K562 (cell line): ENCODE results near the gene TAS2R5. TPM values are rescaled to one million over a fixed set of nuclear protein-coding genes. Genes with fewer than 3 reads are reported as not detected.

Experiments used
- ATAC-seq: fragments of 200-7000 bp; cut with Tn5 transposase; 3 replicates; pipeline ENCODE4 v1.9.1; 2020; ENCODE audit warnings: moderate library complexity
- BruUV-seq: library from RNA; stranded (reverse); fragments of 400-500 nt; replicated peaks from 2 replicates; lab custom pipeline; 2021; lab: Mats Ljungman, UMichigan
- CTCF ChIA-PET: fragments of 300-600 bp; formaldehyde crosslinking; extraction: SDS; loops from one replicate; lab custom pipeline; 2021; ENCODE audit warnings: low intra/inter-chr PET ratio; lab: Yijun Ruan, JAX
- POLR2A ChIA-PET: fragments of 300-600, 350-650 bp; sonication (Branson Sonifier 250); formaldehyde crosslinking; extraction: SDS; loops from one replicate; lab custom pipeline; 2021; ENCODE audit warnings: antibody characterized with exemption, inconsistent platforms; lab: Yijun Ruan, JAX
- DNase-seq, 4 experiments: peaks; one replicate each; pipeline versions ENCODE4 v3.0.0 to v3.0.0-alpha.2; 2011 to 2018; ENCODE audit warnings: low spot score in 3 of 4, mixed read lengths in 3 of 4; ENCODE audit errors: extremely low read depth in 1 of 4
- FAIRE-seq: peaks from 2 replicates; lab custom pipeline; 2011; peaks lifted over from hg19 to GRCh38; lab: Jason Lieb, UNC
- H2AFZ ChIP-seq: 2 replicates; pipeline ENCODE4 v1.6.0; 2011; ENCODE audit warnings: low read depth, low read length, control low read depth, inconsistent platforms
- H3K27ac ChIP-seq: fragments of 200-600 bp; 3 replicates; pipeline ENCODE4 v1.8.0; 2011; ENCODE audit warnings: low read depth, mild to moderate bottlenecking, control low read depth, inconsistent platforms, low read length, moderate library complexity, mixed read lengths; ENCODE audit errors: extremely low read depth
- H3K27me3 ChIP-seq, 2 experiments: fragments of 300-600 bp in 1 of 2; 2 replicates in 1 of 2; 3 replicates in 1 of 2; pipeline versions ENCODE4 v1.6.0 to v1.8.0; 2011; ENCODE audit warnings: inconsistent platforms in 2 of 2, low read length in 2 of 2, mild to moderate bottlenecking in 1 of 2, mixed read lengths in 1 of 2, moderate library complexity in 1 of 2; ENCODE audit not compliant: control insufficient read depth in 2 of 2, insufficient read depth in 2 of 2
- H3K36me3 ChIP-seq: fragments of 300-600 bp; 3 replicates; pipeline ENCODE4 v1.8.0; 2011; ENCODE audit warnings: mild to moderate bottlenecking, low read length, inconsistent platforms; ENCODE audit not compliant: control insufficient read depth, insufficient read depth
- H3K4me1 ChIP-seq, 2 experiments: fragments of 200-600 bp in 1 of 2; replicated peaks in 1 of 2; 2 replicates in 1 of 2; 3 replicates in 1 of 2; pipeline versions ENCODE4 v1.5.1 to v1.8.0; 2011; ENCODE audit warnings: inconsistent platforms in 2 of 2, low read length in 2 of 2, mild to moderate bottlenecking in 1 of 2, mixed read lengths in 1 of 2, moderate library complexity in 1 of 2; ENCODE audit not compliant: control insufficient read depth in 2 of 2, insufficient read depth in 2 of 2
- H3K4me2 ChIP-seq: 2 replicates; pipeline ENCODE4 v1.6.1; 2011; ENCODE audit warnings: low read length, control low read depth, inconsistent platforms, mixed read lengths; ENCODE audit not compliant: insufficient read depth
- H3K4me3 ChIP-seq: fragments of 200-600 bp; sonication (generic), shearing (Covaris generic); 2 replicates; pipeline ENCODE4 v1.5.1; 2016; ENCODE audit warnings: control low read depth, inconsistent platforms
- H3K79me2 ChIP-seq: fragments of 200-600 bp; 3 replicates; pipeline ENCODE4 v1.8.0; 2011; ENCODE audit warnings: low read length, inconsistent platforms; ENCODE audit not compliant: control insufficient read depth, insufficient read depth
- H3K9ac ChIP-seq, 2 experiments: 2 replicates each; pipeline versions ENCODE4 v1.6.0 to v1.6.1; 2011; ENCODE audit warnings: low read depth in 2 of 2, low read length in 2 of 2, control low read depth in 1 of 2, inconsistent platforms in 1 of 2, mild to moderate bottlenecking in 1 of 2, mixed read lengths in 1 of 2; ENCODE audit not compliant: insufficient read depth in 1 of 2
- H3K9me1 ChIP-seq: one replicate; pipeline ENCODE4 v1.6.0; 2011; ENCODE audit warnings: inconsistent platforms, mild to moderate bottlenecking, low read length, moderate library complexity; ENCODE audit not compliant: control insufficient read depth, insufficient read depth
- H3K9me3 ChIP-seq: replicated peaks from 2 replicates; pipeline ENCODE4 v1.5.1; 2011; ENCODE audit warnings: low read depth, low read length, inconsistent platforms; ENCODE audit not compliant: control insufficient read depth, insufficient read depth
- H4K20me1 ChIP-seq: replicated peaks from 2 replicates; pipeline ENCODE4 v1.6.1; 2011; ENCODE audit warnings: low read length, inconsistent platforms, mixed read lengths; ENCODE audit not compliant: control insufficient read depth, insufficient read depth
- ARID1B ChIP-seq: fragments of 450-650 bp; IDR thresholded peaks from 2 replicates; pipeline ENCODE4 v1.6.1; 2016; ENCODE audit warnings: antibody characterized with exemption, mild to moderate bottlenecking, inconsistent platforms
- CBX3 ChIP-seq, 2 experiments: IDR thresholded peaks; 1 replicate in 1 of 2; 2 replicates in 1 of 2; pipeline ENCODE4 v1.6.1; 2012; ENCODE audit warnings: inconsistent platforms in 2 of 2, low read length in 2 of 2, borderline replicate concordance in 1 of 2, control low read depth in 1 of 2
- EHMT2 ChIP-seq: fragments of 450-650 bp; IDR thresholded peaks from 2 replicates; pipeline ENCODE4 v1.6.1; 2018; ENCODE audit warnings: antibody characterized with exemption
- GABPB1 ChIP-seq: sonication (generic); formaldehyde crosslinking; IDR thresholded peaks from 2 replicates; pipeline ENCODE4 v1.8.0; 2022; ENCODE audit warnings: mild to moderate bottlenecking, missing genetic modification reagents
- KHSRP ChIP-seq: fragments of 450-650 bp; IDR thresholded peaks from 2 replicates; pipeline ENCODE4 v1.6.1; 2017
- KLF16 ChIP-seq: IDR thresholded peaks from 2 replicates; pipeline ENCODE4 v1.6.1; 2016; ENCODE audit warnings: antibody characterized with exemption
- MEIS2 ChIP-seq: fragments of 450-650 bp; IDR thresholded peaks from 2 replicates; pipeline ENCODE4 v1.6.1; 2014; ENCODE audit warnings: mild to moderate bottlenecking; ENCODE audit not compliant: partially characterized antibody
- NCOA2 ChIP-seq, 2 experiments: fragments of 450-650 bp; IDR thresholded peaks; 2 replicates each; pipeline ENCODE4 v1.6.1; 2018; ENCODE audit warnings: mild to moderate bottlenecking in 2 of 2, moderate library complexity in 1 of 2; ENCODE audit not compliant: partially characterized antibody in 2 of 2
- NCOR1 ChIP-seq: fragments of 450-650 bp; IDR thresholded peaks from 2 replicates; pipeline ENCODE4 v1.6.1; 2016; ENCODE audit warnings: mild to moderate bottlenecking, moderate library complexity
- NFE2L1 ChIP-seq: fragments of 450-650 bp; IDR thresholded peaks from 2 replicates; pipeline ENCODE4 v1.6.1; 2016; ENCODE audit warnings: missing genetic modification characterization, low read depth, mild to moderate bottlenecking, missing compliant biosample characterization, moderate library complexity, borderline replicate concordance
- NR4A1 ChIP-seq, 2 experiments: fragments of 250-450 bp in 1 of 2; fragments of 450-650 bp in 1 of 2; sonication (Bioruptor Pico) in 1 of 2; IDR thresholded peaks; 2 replicates each; pipeline versions ENCODE4 v1.4.0 to v1.6.1; 2016 to 2020; ENCODE audit warnings: mild to moderate bottlenecking in 2 of 2, missing compliant biosample characterization in 1 of 2, missing genetic modification characterization in 1 of 2, moderate library complexity in 1 of 2
- SMAD2 ChIP-seq: fragments of 150-350 bp; IDR thresholded peaks from 2 replicates; pipeline ENCODE4 v1.6.1; 2014; ENCODE audit warnings: low read depth, mild to moderate bottlenecking, low read length
- TRIM28 ChIP-seq: fragments of 450-650 bp; IDR thresholded peaks from 2 replicates; pipeline ENCODE4 v1.6.1; 2017
- ZBTB8A ChIP-seq: fragments of 450-650 bp; IDR thresholded peaks from 2 replicates; pipeline ENCODE4 v1.6.1; 2018; ENCODE audit warnings: mild to moderate bottlenecking, moderate library complexity; ENCODE audit not compliant: partially characterized antibody
- ZC3H4 ChIP-seq: sonication (generic); formaldehyde crosslinking; IDR thresholded peaks from 2 replicates; pipeline ENCODE4 v1.9.0; 2021; ENCODE audit warnings: missing genetic modification reagents, borderline replicate concordance
- ZNF232 ChIP-seq: sonication (generic); formaldehyde crosslinking; IDR thresholded peaks from 2 replicates; pipeline ENCODE4 v1.8.0; 2022; ENCODE audit warnings: mild to moderate bottlenecking, missing genetic modification reagents
- ZNF324 ChIP-seq: fragments of 250-450 bp; sonication (Bioruptor Pico); IDR thresholded peaks from 2 replicates; pipeline ENCODE4 v1.4.0; 2020; ENCODE audit warnings: mild to moderate bottlenecking
- WGBS: fragments of 100-300 bp; shearing (Covaris generic); methylation state at CpG from one replicate; pipeline ENCODE4 v1.1.6; 2016; ENCODE audit warnings: low coverage, mixed read lengths; ENCODE audit not compliant: insufficient coverage; ENCODE audit errors: missing lambda C conversion rate; 5-methylcytosine and 5-hydroxymethylcytosine counted together
- in situ Hi-C: fragments of 300-500 bp; cut with MboI; formaldehyde crosslinking; loops from 4 replicates; pipeline ENCODE4 v1.15.0; 2018; ENCODE audit warnings: inconsistent platforms, mixed read lengths
- intact Hi-C: fragments of 100-400 bp; cut with micrococcal nuclease; formaldehyde crosslinking; loops from 2 replicates; pipeline ENCODE4 v1.14.2; 2022
- polyA plus RNA-seq, 8 experiments: library from polyadenylated mRNA; depleted of rRNA in 4 of 8; stranded (reverse) in 5 of 8; unstranded in 3 of 8; fragments of >200 nt; fragmentation: Nextera tagmentation in 2 of 8; fragmentation: Illumina TruSeq in 1 of 8; extraction: Ambion mirVana in 2 of 8; extraction: Trizol in 1 of 8; gene quantifications; 2 replicates each; pipeline versions ENCODE4 v1.2.1 to v1.2.3, GENCODE V29; 2011 to 2014; ENCODE audit warnings: inconsistent platforms in 1 of 8, missing spikeins in 1 of 8
- total RNA-seq, 7 experiments: library from RNA; depleted of rRNA in 6 of 7; stranded (reverse); fragments of >200 nt in 6 of 7; fragmentation: Illumina TruSeq in 2 of 7; extraction: Trizol in 2 of 7; gene quantifications; 2 replicates each; pipeline versions ENCODE4 v1.2.1 to v1.2.3, GENCODE V29; 2011 to 2021; ENCODE audit warnings: low replicate concordance in 1 of 7
- TF ChIP-seq, protein P1 (sequence below), 3 experiments: IDR thresholded peaks in 2 of 3; conservative IDR thresholded peaks in 1 of 3; 2 replicates each; pipeline ENCODE4 v1.5.1; 2011 to 2012; ENCODE audit warnings: low read length in 3 of 3, mild to moderate bottlenecking in 3 of 3, control low read depth in 2 of 3, improper control_type of control experiment in 1 of 3, inconsistent platforms in 1 of 3, low read depth in 1 of 3, mixed read lengths in 1 of 3, moderate library complexity in 1 of 3; ENCODE audit not compliant: insufficient read depth in 2 of 3
- TF ChIP-seq, protein P2 (sequence below): fragments of 450-650 bp; formaldehyde crosslinking; IDR thresholded peaks from 2 replicates; pipeline ENCODE4 v1.4.0; 2020; ENCODE audit warnings: mild to moderate bottlenecking
- TF ChIP-seq, protein P3 (sequence below): fragments of 450-650 bp; formaldehyde crosslinking; IDR thresholded peaks from 2 replicates; pipeline ENCODE4 v1.4.0; 2020; ENCODE audit warnings: mild to moderate bottlenecking, moderate library complexity

Gene TAS2R5
- total and polyA plus RNA-seq, 9 of the 15 experiments (the other 6 are each of a cell fraction or from before 2014, with no cell fraction given): 0.35 to 4.5 (median 1.4) TPM

DNA sequence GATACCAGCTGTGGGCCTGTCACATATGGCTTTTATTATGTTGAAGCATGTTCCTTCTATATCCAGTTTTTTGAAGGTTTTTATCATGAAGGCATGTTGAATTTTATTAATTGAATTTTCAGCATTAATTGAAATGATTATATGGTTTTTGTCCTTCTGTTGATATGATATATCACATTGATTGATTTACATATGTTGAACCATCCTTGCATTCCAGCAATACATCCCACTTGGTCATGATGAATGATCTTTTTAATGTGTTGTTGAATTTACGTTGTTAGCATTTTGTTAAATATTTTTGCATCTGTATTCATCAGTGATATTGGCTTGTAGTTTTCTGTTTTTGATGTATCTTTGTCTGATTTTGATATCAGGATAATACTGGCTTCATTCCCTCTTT, 30.1 kb downstream of the TAS2R5 start:
- no peak overlapping the region for H3K4me3 ChIP-seq
- H3K4me2 ChIP-seq: no peak overlapping the region
- H3K27me3 ChIP-seq: no peaks in the 10 kb centered on the region
- DNase-seq (no peak), ATAC-seq (no peak), FAIRE-seq (no peak)
- ChIA-PET CTCF (no interaction called here), POLR2A (no interaction called here)
- no TSS peak for BruUV-seq
- no peak overlapping the region for H3K27ac ChIP-seq
- no peaks in the 10 kb centered on the region for H3K79me2 ChIP-seq
- no peaks in the 10 kb centered on the region for H3K9me1 ChIP-seq
- in situ Hi-C loops (no loop called here), intact Hi-C loops (no loop called here)
- WGBS: 4% methylated on average over 1 of the region's 1 CpG
- no peak overlapping the region for H2AFZ ChIP-seq
- no peaks in the 10 kb centered on the region for H3K36me3 ChIP-seq
- H3K9me3 ChIP-seq: no peaks in the 10 kb centered on the region; the same call in 1 of the 2 replicates
- no peaks in the 10 kb centered on the region for H4K20me1 ChIP-seq
- no peak overlapping the region for H3K9ac ChIP-seq
- H3K4me1 ChIP-seq: no peaks in the 10 kb centered on the region
- peak; percentile 99 for TF ChIP-seq ZNF324 (CRISPR knock-in tag)
- no peak for TF ChIP-seq KLF16
- no peak for TF ChIP-seq SMAD2
- no peak for TF ChIP-seq NCOA2 (IDR thresholded peaks at IDR 0.05; ENCODE audit: partially characterized antibody in 2 of 2)
- TF ChIP-seq MEIS2: peak; percentile 14
- TF ChIP-seq ZC3H4: no peak
- peak; percentile 49; the same call in 1 of the 2 replicates for TF ChIP-seq TRIM28
- no peak for TF ChIP-seq NCOR1
- TF ChIP-seq KHSRP: no peak
- no peak for TF ChIP-seq EHMT2
- TF ChIP-seq, protein P1, sequence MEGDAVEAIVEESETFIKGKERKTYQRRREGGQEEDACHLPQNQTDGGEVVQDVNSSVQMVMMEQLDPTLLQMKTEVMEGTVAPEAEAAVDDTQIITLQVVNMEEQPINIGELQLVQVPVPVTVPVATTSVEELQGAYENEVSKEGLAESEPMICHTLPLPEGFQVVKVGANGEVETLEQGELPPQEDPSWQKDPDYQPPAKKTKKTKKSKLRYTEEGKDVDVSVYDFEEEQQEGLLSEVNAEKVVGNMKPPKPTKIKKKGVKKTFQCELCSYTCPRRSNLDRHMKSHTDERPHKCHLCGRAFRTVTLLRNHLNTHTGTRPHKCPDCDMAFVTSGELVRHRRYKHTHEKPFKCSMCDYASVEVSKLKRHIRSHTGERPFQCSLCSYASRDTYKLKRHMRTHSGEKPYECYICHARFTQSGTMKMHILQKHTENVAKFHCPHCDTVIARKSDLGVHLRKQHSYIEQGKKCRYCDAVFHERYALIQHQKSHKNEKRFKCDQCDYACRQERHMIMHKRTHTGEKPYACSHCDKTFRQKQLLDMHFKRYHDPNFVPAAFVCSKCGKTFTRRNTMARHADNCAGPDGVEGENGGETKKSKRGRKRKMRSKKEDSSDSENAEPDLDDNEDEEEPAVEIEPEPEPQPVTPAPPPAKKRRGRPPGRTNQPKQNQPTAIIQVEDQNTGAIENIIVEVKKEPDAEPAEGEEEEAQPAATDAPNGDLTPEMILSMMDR (IDR thresholded peaks at IDR 0.05 in 2 of 3, conservative IDR thresholded peaks at IDR 0.05 in 1 of 3; ENCODE audit: insufficient read depth in 2 of 3, low read depth in 1 of 3, low read length in 3 of 3): no peak
- TF ChIP-seq, protein P2, sequence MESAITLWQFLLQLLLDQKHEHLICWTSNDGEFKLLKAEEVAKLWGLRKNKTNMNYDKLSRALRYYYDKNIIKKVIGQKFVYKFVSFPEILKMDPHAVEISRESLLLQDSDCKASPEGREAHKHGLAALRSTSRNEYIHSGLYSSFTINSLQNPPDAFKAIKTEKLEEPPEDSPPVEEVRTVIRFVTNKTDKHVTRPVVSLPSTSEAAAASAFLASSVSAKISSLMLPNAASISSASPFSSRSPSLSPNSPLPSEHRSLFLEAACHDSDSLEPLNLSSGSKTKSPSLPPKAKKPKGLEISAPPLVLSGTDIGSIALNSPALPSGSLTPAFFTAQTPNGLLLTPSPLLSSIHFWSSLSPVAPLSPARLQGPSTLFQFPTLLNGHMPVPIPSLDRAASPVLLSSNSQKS (CRISPR knock-in tag): no peak
- no peak for TF ChIP-seq NFE2L1 (tag)
- no peak for TF ChIP-seq ZNF232 (CRISPR knock-in tag)
- TF ChIP-seq CBX3 (IDR thresholded peaks at IDR 0.05; ENCODE audit: borderline replicate concordance in 1 of 2, low read length in 2 of 2): peak in 1 of 2 experiments; percentile 42; a peak in 1 of 3 replicates
- TF ChIP-seq ARID1B: no peak
- TF ChIP-seq GABPB1 (CRISPR knock-in tag): no peak
- TF ChIP-seq ZBTB8A: no peak
- TF ChIP-seq, protein P3, sequence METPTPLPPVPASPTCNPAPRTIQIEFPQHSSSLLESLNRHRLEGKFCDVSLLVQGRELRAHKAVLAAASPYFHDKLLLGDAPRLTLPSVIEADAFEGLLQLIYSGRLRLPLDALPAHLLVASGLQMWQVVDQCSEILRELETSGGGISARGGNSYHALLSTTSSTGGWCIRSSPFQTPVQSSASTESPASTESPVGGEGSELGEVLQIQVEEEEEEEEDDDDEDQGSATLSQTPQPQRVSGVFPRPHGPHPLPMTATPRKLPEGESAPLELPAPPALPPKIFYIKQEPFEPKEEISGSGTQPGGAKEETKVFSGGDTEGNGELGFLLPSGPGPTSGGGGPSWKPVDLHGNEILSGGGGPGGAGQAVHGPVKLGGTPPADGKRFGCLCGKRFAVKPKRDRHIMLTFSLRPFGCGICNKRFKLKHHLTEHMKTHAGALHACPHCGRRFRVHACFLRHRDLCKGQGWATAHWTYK (CRISPR knock-in tag): no peak
- no peak for TF ChIP-seq NR4A1 (CRISPR knock-in tag; IDR thresholded peaks at IDR 0.05)
- no peak for TF ChIP-seq NR4A1 (tag; IDR thresholded peaks at IDR 0.05)
